Fibroblast of skin of left biceps (primary cell): ENCODE data around the gene LPAR2.
A peak's percentile ranks its signal among the peaks of the same experiment; 100 is the strongest.
"Not testable (repeated sequence)": the region's sequence is repeated elsewhere in the genome, so short reads cannot be mapped to it uniquely, and the experiment has no call there.

ENCODE experiments used
- DNase-seq, 2 experiments: peaks; one replicate each; pipeline ENCODE4 v3.0.0-alpha.2; 2013; ENCODE audit warnings: low read depth in 2 of 2

LPAR2 gene

GRCh38 chr19:19627621-19628500 is at the start of gene LPAR2:
Gene LPAR2, minus strand, starts transcription at chr19:19628220. Its CDS starts 945 bp downstream, at chr19:19627275.
- DNase-seq = no peak

DNA sequence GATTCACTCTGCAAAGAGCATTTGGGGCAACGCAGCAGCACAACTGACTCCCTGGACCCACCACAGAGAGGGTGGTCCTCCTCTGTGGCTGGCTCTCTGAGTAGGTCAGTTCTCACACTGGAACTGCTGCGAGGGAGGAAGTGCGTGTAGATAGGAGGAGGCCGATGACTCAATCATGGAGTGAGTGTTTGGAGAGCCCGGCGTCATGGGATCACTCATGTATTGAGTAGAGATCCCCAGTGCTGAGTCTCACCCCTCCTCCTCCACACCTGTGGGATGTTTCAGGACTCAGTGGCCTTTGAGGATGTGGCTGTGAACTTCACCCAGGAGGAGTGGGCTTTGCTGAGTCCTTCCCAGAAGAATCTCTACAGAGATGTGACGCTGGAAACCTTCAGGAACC is 49.6 kb upstream of the LPAR2 start:
- DNase-seq = no peak

- DNase-seq = no peak
Measured at GRCh38 chr19:19674315-19674714, 46.3 kb upstream of the LPAR2 start.

- no peak for DNase-seq
Measured at GRCh38 chr19:19672816-19673215, 44.8 kb upstream of the LPAR2 start.

- no peak for DNase-seq
Measured at GRCh38 chr19:19670070-19670551, 42.1 kb upstream of the LPAR2 start.

DNA sequence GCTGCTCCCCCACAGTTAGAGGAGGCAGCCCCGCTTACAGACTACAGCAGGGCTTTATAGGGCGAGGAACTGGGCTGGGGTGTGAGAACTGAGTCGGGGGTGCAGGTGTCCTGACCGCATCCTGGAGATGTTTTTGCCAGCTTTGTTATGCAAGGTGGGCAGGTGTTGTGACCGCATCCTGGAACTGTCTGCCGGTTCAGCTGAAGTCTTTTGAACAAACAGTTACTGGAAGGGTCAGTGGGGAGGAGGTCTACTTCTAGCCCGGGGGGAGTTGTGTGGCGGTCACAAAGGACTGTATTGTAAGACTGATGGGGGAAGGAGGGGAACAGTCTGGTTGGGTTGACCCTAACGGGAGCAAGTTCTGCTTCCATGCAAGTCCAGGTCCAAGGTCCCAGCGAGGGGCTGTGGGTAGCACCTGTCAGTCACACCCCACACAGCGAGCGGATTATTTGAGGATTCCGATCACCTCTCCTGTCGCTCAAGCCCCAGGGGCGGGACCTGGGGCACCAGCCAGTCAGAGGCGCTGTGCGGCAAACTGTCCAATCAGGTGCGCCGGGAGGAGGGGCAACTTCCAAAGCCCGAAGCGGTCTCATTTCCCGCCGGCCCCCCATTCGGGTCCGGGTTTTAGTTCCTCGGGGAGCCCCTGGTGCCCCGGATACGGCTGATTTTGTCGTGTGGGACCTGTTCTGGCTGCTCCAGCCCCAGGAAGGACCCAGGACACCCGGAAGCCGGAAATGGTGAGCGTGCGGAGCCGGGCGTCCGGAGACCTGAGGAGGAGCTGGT is 40.4 kb upstream of the LPAR2 start, which contains the start of gene ZNF101:
Gene ZNF101, plus strand, starts transcription at position 610 of the 783 bp plus-strand sequence. Its CDS starts 125 bp downstream, at position 735.
- DNase-seq = peak; percentile 56 to 59

- not testable (repeated sequence) for DNase-seq
Measured at GRCh38 chr19:19665420-19665948, 37.5 kb upstream of the LPAR2 start.

GRCh38 chr19:19663256-19664120 is 35.5 kb upstream of the LPAR2 start, which contains the start of gene ATP13A1:
Gene ATP13A1, minus strand, starts transcription at chr19:19663676. Its CDS starts 10 bp downstream, at chr19:19663666.
- DNase-seq = peak; percentile 91 to 94

GRCh38 chr19:19662871-19663255 is 34.8 kb upstream of the LPAR2 start:
- DNase-seq = no peak

GRCh38 chr19:19662344-19662743 is 34.3 kb upstream of the LPAR2 start:
- DNase-seq = no peak

GRCh38 chr19:19661675-19662251 is 33.7 kb upstream of the LPAR2 start:
- DNase-seq = no peak

DNA sequence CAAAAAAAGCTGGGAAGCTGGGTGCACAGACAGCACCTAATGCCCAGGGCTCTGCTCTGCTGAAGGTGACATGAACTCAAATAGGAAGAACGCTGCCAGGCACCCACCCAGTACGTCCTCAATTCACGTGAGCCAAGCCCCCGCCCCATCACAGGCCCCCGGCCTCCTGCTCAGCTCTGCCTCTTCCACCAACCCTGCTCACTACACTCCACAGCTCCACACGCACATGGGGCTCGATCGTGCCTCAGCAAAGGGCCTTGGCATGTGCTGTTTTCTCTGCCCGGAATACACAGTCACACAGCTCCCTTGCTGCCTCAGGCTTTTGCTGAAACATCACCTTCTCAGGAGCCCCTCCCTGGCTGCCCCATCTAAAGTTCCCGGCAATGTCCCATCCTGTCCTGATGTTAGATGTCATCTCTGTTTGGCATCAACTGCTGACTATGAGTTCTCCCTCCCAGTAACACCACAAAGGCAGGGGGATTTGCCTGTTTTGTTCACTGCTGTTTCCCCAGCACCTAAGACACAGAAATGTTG is 33.2 kb upstream of the LPAR2 start:
- no peak for DNase-seq

GRCh38 chr19:19659646-19660245 is 31.7 kb upstream of the LPAR2 start:
- DNase-seq = no peak

- DNase-seq = no peak
Measured at GRCh38 chr19:19657397-19657783, 29.4 kb upstream of the LPAR2 start.

DNA sequence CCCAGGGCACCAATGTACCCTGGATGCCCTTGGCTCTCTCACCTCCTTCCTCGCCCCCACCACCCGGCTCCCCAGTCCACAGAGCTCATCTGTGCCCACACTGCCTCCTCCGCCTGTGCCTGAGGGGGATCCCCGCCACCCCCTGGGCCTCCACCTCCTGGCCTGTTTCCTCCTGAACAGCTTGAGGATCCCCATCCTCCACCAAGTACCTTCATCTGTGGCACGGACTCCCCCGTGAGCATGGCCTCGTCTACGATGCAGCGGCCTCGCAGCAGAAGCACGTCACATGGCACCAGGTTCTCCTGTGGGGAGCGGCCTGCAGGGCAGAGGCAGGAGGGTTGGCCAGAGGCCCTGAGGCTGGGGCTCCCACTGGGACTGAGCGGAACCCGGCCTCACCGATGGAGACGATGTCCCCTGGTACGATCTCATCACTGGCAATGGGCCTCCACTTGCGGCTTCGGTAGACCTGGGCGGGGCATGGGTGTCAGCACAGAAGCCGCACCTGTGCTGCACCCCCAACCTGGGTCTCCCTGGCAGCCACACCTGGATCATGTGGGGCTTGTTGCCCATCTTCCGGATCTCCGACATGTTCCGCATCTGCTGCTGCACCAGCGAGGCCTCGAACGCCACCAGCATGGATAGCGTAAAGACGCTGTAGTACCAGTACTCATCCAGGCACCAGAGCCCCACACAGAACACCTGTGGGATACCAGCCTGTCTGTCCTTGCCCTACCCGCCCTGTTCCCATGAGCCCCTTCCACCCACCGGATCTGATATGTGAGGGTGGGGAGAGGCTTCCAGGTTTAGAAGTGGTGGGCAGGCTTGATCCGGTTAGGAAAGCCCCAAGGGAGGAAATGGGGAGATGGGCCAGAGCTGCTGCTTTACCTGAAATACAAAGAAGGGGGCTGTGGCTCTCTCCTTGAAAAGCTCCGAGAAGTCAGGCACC is 28.7 kb upstream of the LPAR2 start:
- DNase-seq = no peak

DNA sequence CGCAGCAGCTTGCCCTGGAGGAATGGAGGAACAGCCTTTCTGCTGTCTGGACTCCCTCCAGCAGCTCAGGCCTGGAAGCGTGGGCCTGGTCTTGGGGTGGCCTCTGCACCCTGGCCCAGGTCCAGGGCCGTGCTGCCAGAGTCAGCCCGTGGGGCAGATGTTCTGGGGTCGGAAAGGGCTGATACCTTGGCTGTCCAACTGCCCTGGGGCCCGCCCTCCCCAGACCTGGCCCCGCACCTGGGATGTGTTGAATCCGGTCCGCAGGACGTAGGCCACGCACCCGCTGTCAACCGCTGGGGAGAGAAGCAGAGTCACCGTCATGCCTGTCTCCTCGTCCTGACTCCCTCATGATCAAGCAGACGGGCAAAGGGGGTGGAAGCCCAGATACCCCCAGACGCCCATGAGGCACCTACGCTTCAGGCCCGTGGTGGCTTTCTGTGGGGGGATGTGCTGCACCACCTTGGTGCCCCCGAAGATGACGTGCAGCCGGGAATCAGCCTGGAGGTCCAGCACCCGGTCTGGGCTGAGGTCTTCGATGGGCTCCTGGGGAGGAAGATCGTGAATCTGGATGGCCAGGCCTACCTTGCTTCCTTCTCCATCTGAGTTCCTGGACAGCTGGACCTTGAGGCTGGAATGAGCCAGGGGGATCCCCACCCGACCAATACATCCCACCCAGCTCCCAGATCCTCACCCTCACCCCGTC is 27.8 kb upstream of the LPAR2 start:
- DNase-seq = no peak

- no peak for DNase-seq
Measured at GRCh38 chr19:19655051-19655594, 27.1 kb upstream of the LPAR2 start.

DNA sequence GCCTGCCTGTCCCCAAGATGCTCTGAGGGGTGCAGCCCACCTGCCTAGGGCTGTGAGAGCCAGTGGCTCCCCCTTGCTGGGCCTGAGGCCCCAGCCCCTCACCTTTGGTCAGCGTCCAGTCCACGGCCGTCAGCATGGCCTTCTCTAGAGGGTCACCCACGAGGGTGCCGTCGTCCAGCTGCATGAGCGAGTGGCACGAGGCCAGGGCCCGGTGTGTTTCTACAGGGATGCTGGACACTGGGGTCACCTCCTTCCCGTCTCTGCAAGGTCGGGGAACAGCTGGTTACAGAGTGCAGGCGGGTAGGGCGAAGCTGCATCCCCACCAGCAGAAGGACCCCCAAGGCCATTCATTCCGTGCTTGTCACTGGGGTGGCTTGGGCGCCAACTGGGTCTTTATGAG is 26.4 kb upstream of the LPAR2 start:
- no peak for DNase-seq
